Caki2 (cell line): ENCODE data around the gene TERT. TPM values are rescaled to one million over a fixed set of nuclear protein-coding genes. Genes with fewer than 3 reads are reported as not detected.
"Not testable (repeated sequence)": the region's sequence is repeated elsewhere in the genome, so short reads cannot be mapped to it uniquely, and the experiment has no call there.

Experiments used
- DNase-seq: peaks from one replicate; pipeline ENCODE4 v3.0.0-alpha.2; 2015; ENCODE audit warnings: low read depth
- in situ Hi-C: cut with HindIII; loops from 2 replicates; pipeline ENCODE4 v1.10.0; 2016; ENCODE audit warnings: low sequenced_read_pairs, low pct_unique_long_range_greater_than_20kb, mixed read lengths
- total RNA-seq: library from RNA; depleted of rRNA; stranded (reverse); fragments of >200 nt; shearing (Covaris generic); gene quantifications from 2 replicates; pipeline ENCODE4 v1.2.3, GENCODE V29; 2014; ENCODE audit warnings: low replicate concordance

TERT gene
- total RNA-seq, 1 experiment from 2014 or later: 0.03 TPM

DNA sequence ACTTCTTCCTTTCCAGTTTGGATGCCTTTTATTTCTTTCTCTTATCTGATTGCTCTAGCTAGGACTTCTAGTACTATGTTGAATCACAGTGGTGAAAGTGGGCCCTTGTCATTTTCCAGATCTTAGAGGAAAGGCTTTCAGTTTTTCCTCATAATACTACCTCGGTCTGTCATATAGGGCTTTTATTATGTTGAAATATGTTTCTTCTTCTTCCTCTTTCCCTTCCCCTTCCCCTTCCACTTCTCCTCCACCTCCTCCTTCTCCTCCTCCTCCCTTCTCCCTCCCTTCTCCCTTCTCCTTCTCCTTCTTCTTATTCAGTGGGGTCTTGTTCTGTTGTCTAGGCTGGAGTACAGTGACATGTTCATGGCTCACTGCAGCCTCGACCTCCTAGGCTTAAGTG is 9.2 kb upstream of the TERT start:
- DNase-seq: no peak
- in situ Hi-C loops: no loop called here

DNA sequence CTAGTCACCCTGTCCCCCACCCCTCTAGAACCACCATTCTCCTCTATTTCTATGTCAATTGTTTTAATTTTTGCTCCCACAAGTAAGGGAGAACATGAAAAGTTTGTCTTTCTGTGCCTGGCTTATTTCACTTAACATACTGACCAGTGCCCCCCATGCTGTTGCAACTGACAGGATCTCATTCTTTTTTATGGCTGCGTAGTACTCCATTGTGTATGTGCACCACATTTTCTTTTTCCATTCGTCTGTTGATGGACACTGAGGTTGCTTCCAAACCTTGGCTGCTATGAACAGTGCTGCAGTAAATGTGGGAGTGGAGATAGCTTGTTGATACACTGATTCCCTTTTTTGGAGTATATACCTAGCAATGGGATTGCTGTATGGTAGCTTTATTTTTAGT is 7.4 kb upstream of the TERT start:
- no peak for DNase-seq
- in situ Hi-C loops: no loop called here

DNA sequence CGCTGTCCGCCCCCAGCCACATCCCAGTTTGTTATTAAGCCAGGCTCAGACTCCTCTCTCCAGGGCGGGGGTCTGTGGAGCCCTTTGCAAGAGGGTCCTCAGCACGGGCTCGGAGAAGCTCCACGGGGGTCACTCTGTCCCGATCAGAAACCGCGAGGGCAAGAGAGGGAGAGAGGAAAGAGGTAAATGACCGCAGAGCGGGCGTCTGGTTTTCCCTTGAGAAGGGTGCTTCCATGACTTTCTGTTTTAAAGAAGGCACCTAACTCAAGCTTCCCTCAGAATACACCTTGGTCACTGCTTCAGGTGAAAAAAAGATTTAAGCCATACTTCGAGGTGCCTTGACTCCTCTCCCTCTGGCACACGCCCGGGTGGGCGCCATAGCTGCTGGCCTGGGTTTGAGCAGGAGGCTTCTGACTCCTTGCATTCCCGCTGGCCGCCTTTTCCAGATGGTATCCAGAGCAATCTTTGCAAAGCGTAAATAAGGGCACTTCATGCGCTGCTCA is 5.8 kb upstream of the TERT start:
- no peak for DNase-seq
- in situ Hi-C loops: no loop called here

DNA sequence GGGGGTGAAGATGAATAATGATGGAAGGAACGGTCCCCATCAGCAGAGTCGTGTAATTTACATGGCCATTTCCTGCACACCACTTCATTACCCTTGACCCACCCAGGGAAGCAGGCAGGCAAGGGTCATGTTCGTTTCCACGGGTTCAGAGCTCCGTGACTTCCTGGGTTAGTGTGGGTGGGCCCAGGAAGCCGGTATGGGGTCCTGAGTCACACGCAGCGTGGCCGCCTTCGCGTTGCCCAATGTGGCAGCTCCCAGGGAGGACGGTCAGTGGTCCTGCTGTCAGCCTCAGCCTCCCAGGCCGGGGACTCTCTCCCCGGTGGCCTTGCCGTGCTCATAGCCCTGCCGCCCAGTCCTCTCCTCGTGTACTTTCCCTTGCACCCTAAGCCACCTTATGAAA is 5.1 kb upstream of the TERT start:
- DNase-seq: no peak
- in situ Hi-C loops: no loop called here

DNA sequence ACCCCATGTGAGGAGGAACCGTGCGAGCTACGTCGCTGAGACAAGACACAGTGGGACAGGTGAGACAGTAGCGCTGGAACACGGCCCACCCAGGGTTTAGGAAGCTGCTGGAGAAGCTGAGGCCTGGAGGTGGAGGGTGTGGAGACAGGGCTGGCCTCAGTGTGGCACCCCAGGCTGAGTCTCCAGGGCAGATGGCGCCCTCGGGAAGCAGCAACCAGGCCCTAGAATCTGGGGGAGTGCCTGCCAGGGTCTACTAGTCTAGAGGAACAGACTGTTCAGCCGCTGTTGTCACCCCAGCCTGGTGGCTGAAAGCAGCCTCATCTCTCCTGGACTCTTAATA is 4.6 kb upstream of the TERT start:
- DNase-seq: no peak
- in situ Hi-C loops: no loop called here

DNA sequence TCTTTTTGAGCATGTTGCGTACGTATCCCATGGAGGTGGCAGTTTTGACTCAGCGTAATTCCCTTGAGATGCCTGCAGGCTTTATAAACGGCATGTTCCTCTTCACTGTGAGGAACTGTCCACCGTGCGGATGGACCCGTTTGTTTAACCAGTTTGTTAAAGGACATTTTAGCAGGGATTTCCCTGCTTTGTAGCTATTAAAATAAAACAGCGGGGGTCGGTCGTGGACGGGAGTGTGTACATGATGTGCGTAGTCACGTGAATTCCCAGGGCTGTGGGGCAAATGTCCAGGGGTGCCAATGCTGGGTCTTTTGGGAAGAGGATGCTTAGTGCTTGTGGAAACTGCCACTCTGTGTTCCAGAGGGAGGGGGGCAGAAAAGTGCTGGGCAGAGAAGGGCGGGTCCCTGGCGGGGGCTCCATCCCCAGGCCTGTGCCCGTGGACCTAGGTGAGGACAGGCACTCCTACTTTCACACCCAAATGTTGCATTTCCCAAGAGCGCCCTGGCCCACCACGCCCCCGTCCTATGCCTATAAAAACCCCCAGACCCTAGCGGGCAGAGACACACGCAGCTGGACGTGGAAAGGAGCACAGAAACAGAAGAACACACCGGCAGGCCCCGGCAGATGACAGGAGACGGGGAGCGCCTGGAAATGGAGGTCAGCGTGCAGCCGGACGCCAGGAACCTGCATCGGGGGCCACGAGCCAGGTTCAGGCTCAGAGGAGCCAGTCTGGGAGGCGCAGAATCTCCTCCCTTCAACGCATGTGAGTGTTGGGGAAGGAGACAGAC is 4.0 kb upstream of the TERT start:
- no peak for DNase-seq
- in situ Hi-C loops: no loop called here

DNA sequence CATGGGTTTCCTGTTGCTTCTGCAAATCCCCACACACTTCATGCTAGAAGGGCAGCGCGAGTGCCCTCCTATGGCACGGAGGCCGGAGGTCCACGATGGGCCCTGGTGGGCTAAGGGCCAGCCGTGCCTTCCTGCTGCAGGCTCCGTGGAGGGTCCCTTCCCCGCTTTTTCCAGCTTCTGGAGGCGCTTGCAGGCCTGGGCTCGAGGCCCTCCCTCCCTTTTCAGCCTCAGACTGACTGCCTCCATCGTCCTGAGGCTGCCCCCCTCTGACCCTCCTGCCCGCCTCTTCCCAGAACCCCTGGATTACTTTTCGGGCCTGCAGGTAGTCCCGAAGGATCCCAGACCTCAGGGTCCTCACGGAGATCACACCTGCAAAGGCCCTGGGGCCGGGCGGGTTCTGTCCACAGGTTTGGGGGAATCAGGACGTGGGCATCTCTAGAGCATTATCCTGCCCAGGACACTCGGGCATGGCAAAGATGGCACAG is 3.2 kb upstream of the TERT start:
- DNase-seq: no peak
- in situ Hi-C loops: no loop called here

DNA sequence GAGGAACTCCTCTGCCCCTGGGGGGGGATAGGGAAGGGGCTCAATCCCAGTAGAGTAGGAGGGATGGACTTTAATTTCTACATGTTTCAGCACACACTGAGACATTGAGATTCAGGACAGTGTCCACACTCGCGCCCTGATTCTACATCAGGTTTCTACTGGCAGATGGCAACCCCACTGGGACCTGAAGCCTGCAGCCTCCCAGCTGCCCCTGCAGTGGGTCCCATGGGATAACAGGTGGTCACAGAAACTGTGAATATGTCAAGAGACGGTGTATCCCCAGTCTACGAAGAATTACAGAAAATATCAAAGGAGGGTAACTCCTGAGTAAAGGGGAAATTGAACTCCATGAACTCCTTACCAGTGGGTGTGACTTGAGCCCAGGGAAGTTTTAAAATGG is 2.4 kb upstream of the TERT start:
- no peak for DNase-seq
- in situ Hi-C loops: no loop called here

DNA sequence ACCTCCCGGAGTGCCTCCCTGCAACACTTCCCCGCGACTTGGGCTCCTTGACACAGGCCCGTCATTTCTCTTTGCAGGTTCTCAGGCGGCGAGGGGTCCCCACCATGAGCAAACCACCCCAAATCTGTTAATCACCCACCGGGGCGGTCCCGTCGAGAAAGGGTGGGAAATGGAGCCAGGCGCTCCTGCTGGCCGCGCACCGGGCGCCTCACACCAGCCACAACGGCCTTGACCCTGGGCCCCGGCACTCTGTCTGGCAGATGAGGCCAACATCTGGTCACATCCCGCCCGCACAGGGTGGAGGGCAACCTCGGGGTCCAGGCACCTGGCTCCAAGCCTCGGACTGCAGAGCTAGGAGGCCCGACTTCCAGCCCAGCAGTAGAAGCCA is 776 bp upstream of the TERT start:
- no peak for DNase-seq
- in situ Hi-C loops: no loop called here

DNA sequence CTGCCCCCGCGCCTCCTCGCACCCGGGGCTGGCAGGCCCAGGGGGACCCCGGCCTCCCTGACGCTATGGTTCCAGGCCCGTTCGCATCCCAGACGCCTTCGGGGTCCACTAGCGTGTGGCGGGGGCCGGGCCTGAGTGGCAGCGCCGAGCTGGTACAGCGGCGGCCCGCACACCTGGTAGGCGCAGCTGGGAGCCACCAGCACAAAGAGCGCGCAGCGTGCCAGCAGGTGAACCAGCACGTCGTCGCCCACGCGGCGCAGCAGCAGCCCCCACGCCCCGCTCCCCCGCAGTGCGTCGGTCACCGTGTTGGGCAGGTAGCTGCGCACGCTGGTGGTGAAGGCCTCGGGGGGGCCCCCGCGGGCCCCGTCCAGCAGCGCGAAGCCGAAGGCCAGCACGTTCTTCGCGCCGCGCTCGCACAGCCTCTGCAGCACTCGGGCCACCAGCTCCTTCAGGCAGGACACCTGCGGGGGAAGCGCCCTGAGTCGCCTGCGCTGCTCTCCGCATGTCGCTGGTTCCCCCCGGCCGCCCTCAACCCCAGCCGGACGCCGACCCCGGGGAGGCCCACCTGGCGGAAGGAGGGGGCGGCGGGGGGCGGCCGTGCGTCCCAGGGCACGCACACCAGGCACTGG is 548 bp downstream of the TERT start:
- in situ Hi-C loops: no loop called here
- DNase-seq: no peak

DNA sequence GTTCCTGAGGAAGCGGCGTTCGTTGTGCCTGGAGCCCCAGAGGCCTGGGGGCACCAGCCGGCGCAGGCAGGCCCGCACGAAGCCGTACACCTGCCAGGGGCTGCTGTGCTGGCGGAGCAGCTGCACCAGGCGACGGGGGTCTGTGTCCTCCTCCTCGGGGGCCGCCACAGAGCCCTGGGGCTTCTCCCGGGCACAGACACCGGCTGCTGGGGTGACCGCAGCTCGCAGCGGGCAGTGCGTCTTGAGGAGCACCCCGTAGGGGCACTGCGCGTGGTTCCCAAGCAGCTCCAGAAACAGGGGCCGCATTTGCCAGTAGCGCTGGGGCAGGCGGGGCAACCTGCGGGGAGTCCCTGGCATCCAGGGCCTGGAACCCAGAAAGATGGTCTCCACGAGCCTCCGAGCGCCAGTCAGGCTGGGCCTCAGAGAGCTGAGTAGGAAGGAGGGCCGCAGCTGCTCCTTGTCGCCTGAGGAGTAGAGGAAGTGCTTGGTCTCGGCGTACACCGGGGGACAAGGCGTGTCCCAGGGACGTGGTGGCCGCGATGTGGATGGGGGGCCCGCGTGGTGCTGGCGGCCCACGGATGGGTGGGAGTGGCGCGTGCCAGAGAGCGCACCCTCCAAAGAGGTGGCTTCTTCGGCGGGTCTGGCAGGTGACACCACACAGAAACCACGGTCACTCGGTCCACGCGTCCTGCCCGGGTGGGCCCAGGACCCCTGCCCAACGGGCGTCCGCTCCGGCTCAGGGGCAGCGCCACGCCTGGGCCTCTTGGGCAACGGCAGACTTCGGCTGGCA is 1.3 kb downstream of the TERT start:
- in situ Hi-C loops: no loop called here

DNA sequence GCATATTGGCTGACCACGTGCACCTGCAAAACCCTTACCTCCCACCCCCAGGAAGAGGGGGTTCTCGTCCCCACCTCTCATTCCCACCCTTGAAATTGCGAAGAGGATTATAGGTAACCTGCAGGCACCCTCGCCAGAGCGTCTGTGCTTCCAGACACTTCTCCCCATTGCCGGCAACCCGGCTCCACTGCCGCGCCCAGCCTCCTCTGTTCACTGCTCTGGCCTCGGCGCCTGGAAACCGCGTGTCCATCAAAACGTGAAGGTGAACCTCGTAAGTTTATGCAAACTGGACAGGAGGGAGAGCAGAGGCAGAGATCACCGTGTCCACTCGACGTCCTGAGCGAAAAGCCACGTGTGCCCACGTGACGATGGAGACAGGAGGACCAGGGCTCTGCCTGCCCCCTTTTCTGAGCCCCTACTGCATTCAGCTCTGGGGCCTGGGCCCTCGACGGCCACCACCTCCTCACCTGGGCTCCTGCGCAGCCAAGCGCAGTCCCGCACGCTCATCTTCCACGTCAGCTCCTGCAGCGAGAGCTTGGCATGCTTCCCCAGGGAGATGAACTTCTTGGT is 1.9 kb downstream of the TERT start:
- in situ Hi-C loops: no loop called here
- DNase-seq: no peak

More for the DNA sequence above, 1.3 kb downstream of the TERT start:
- DNase-seq: no peak

DNA sequence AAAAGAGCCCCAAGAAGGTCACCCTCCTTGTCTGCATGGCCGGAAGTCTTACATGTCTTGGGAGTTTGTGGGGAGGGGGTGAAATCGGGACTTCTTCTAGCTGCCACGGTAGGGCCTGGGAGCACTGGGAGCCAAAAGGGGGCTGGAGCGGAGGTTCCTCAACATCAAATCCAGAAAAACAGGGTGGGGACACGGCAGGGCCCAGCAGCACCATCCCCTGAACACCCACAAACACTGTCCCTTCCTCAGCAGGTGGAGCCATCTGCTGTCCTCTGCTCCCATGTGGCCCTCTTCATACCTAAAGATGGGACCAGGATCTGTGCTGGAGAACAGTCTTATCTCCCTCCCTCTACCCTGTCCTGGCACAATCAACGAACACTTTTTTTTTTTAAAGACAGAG is 2.7 kb downstream of the TERT start:
- in situ Hi-C loops: no loop called here
- no peak for DNase-seq

DNA sequence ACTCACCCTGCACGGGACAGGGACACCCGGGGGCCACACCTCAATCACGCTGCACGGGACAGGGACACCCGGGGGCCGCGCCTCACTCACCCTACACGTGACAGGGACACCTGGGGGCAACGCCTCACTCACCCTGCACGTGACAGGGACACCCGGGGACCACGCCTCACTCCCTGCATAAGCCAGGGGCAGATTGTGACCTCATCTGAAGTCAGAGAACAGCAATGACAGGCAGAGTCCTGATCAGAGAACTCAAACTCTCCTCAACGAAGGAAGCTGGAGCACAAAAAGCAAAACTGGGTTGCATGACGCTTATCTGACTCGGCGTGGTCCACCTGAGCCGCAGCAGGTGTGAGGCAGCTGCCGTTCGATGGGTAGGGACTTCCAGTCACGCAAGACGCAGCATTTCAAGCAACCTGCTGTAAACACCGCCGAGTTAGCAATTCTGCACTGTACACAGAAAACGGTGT is 3.2 kb downstream of the TERT start:
- in situ Hi-C loops: no loop called here
- DNase-seq: no peak

DNA sequence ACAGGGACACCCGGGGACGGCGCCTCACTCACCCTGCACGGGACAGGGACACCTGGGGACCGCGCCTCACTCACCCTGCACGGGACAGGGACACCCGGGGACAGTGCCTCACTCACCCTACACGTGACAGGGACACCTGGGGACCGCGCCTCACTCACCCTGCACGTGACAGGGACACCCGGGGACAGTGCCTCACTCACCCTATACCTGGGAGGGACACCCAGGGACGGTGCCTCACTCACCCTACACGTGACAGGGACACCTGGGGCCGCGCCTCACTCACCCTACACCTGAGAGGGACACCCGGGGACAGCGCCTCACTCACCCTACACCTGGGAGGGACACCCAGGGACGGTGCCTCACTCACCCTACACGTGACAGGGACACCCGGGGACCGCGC is 3.9 kb downstream of the TERT start:
- in situ Hi-C loops, DNase-seq: not testable (repeated sequence)

DNA sequence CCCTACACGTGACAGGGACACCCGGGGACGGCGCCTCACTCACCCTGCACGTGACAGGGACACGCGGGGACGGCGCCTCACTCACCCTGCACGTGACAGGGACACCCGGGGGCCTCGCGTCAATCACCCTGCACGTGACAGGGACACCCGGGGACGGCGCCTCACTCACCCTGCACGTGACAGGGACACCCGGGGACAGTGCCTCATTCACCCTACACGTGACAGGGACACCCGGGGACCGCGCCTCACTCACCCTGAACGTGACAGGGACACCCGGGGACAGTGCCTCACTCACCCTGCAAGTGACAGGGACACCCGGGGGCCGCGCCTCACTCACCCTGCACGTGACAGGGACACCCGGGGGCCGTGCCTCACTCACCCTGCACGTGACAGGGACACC is 5.3 kb downstream of the TERT start:
- in situ Hi-C loops: not testable (repeated sequence)

DNA sequence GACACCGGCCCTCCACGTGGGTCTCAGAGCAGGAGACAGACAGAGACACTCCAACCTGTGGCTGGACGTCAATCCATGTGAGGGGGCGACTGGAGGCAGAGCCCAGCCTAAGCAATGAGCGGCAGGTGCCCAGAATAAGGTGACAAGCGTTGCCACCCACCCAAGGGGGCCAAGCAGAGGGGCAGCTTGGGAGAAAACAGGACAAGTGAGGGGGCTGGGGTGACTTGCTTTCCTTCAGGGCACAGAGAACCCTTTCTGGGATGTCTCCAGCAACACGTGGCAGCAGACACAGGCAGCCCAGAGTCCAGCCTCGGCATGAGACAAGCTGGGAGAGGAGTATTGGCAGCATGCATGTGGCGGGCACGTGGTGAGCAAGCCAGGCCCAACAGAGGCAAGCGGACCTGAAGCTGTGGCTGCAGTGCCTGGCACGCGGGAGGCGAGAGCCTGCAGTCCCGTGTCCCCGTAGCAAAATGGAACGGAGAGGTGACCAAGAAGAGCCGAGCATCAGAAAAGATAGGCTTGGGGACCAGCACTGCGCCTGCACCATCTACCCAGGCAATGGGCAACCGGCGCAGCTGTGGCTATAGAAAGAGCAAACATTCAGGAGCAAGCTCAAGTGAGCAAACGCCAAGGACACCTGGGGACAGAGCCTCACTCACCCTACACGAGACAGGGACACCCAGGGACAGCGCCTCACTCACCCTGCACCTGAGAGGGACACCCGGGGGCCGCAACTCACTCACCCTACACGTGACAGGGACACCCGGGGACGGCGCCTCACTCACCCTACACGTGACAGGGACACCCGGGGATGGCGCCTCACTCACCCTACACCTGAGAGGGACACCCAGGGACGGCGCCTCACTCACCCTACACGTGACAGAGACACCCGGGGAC is 6.2 kb downstream of the TERT start:
- in situ Hi-C loops: no loop called here
- DNase-seq: no peak

More for the DNA sequence above, 5.3 kb downstream of the TERT start:
- DNase-seq: not testable (repeated sequence)

DNA sequence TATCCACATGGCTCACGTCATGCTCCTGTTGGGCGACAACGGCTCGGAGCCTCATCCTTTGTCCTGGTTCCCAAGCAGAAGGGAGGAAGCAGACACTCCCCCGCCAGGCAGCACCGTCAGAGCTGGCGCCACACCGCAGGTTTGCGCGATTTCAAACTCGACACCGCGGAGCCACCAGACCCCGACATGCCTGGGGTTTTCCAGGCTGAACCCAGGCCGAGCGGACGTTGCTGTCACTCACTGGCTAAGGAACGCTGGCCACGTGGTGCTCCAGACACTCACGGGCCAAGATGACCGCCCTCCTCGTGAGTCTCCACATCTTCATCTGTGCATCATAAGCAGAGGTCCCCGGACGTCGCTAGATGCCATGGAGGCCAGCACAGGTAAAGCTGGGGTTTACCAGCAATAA is 9.0 kb downstream of the TERT start:
- no peak for DNase-seq
- in situ Hi-C loops: no loop called here
